Naive B cell (primary cell): ENCODE data around the gene ATAD3B. TPM values are rescaled to one million over a fixed set of nuclear protein-coding genes. Genes with fewer than 3 reads are reported as not detected.
A peak's percentile ranks its signal among the peaks of the same experiment; 100 is the strongest.

ENCODE experiments used
- ATAC-seq, 2 donors: fragments of 150-1000 bp; cut with Tn5 transposase; 2 replicates each; pipeline ENCODE4 v1.10.0; 2021; ENCODE audit warnings: low read depth in 2 of 2, mild to moderate bottlenecking in 2 of 2, moderate library complexity in 2 of 2
- DNase-seq: peaks from one replicate; pipeline ENCODE4 v3.0.0; 2022
- H3K27ac Mint-ChIP-seq, 6 donors: one replicate each; pipeline ENCODE4 v1.8.0; 2020 to 2022; ENCODE audit warnings: mild to moderate bottlenecking in 6 of 6, mixed read lengths in 6 of 6, moderate library complexity in 5 of 6, inconsistent platforms in 2 of 6
- H3K27me3 Mint-ChIP-seq, 3 donors: one replicate each; pipeline ENCODE4 v1.8.0; 2021 to 2022; ENCODE audit warnings: mixed read lengths in 3 of 3, mild to moderate bottlenecking in 1 of 3
- H3K36me3 Mint-ChIP-seq, 2 donors: one replicate each; pipeline ENCODE4 v1.8.0; 2020 to 2022; ENCODE audit warnings: mixed read lengths in 2 of 2, inconsistent platforms in 1 of 2, mild to moderate bottlenecking in 1 of 2
- H3K4me1 Mint-ChIP-seq, 3 donors: one replicate each; pipeline ENCODE4 v1.8.0; 2020 to 2022; ENCODE audit warnings: mixed read lengths in 3 of 3, inconsistent platforms in 1 of 3, mild to moderate bottlenecking in 1 of 3, moderate library complexity in 1 of 3
- H3K4me3 Mint-ChIP-seq, 8 donors: one replicate each; pipeline ENCODE4 v1.8.0; 2020 to 2022; ENCODE audit warnings: mild to moderate bottlenecking in 8 of 8, mixed read lengths in 8 of 8, moderate library complexity in 8 of 8, inconsistent platforms in 2 of 8
- H3K9me3 Mint-ChIP-seq, 7 donors: one replicate each; pipeline ENCODE4 v1.8.0; 2020 to 2022; ENCODE audit warnings: mixed read lengths in 7 of 7, mild to moderate bottlenecking in 5 of 7, inconsistent platforms in 2 of 7, moderate library complexity in 1 of 7
- polyA plus RNA-seq, 6 donors: library from polyadenylated mRNA; unstranded; fragments of 300-500 nt; fragmentation: Illumina TruSeq; gene quantifications; one replicate each; pipeline ENCODE4 v1.2.3, GENCODE V29; 2021; ENCODE audit warnings: low read depth in 6 of 6

Gene ATAD3B
- polyA plus RNA-seq, 6 donors from 2014 or later, result 0.20 to 10.2 (median 2.9) TPM

- H3K4me1 Mint-ChIP-seq, result peaks cover 0 to 5% (median 2%) of the 10 kb centered on the region in 3 donors
- no peak overlapping the region for H3K27ac Mint-ChIP-seq
- ATAC-seq (no peak), DNase-seq (no peak)
- H3K9me3 Mint-ChIP-seq, result peaks cover 0 to 8% (median 5%) of the 10 kb centered on the region in 7 donors
- peaks cover 0 to 4% (median 0%) of the 10 kb centered on the region in 3 donors for H3K27me3 Mint-ChIP-seq
- no peak overlapping the region for H3K4me3 Mint-ChIP-seq
- peaks cover 5 to 7% of the 10 kb centered on the region in 2 donors for H3K36me3 Mint-ChIP-seq
These were observed 63.0 kb downstream of the ATAD3B start for GRCh38 chr1:1534401-1535154.

DNA sequence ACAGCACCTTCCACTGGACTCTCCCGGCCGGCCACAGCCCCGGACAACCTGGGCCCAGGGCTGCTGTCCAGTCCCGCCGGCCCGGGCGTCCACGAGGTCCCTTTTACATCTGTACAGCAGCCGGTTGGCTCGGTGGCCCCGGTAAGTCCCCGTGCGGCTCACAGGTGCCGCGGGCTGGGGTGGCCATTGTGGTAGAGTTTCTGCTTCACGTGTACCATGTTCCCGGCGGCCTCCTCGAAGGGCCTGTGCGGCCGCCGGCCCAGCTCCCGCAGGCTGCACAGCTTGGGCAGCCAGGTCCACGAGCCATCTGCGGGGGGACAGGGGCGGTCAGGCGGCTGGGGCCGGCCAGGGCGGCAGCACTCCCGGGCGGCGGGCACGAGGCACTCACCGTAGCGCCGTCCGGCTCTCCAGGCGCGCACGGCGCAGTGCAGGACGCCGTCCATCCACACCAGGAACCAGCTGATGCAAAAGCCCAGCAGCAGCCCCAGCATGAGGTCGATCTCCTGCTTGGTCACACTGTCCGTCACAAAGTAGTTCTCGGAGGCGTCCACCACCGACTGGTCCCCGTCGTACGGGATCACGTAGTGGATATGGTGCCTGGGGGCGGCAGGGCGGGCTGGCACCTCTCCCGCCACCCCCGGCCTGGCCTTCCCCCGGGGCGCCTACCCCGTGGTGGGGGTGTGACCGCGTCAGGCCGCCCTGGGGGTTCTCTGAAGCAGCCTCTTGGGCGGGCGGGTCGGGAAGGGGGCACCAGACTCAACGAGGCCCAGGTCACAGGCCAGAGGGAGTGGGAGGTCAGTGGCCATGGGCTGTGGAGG lies 63.8 kb downstream of the ATAD3B start:
- ATAC-seq (no peak), DNase-seq (no peak)
- Mint-ChIP-seq H3K9me3 (peaks cover 0 to 8% (median 5%) of the 10 kb centered on the region in 7 donors), H3K36me3 (peaks cover 5 to 7% of the 10 kb centered on the region in 2 donors), H3K27me3 (peaks cover 0 to 4% (median 0%) of the 10 kb centered on the region in 3 donors), H3K4me1 (peaks cover 0 to 6% (median 2%) of the 10 kb centered on the region in 3 donors), H3K27ac (no peak overlapping the region), H3K4me3 (no peak overlapping the region)

DNA sequence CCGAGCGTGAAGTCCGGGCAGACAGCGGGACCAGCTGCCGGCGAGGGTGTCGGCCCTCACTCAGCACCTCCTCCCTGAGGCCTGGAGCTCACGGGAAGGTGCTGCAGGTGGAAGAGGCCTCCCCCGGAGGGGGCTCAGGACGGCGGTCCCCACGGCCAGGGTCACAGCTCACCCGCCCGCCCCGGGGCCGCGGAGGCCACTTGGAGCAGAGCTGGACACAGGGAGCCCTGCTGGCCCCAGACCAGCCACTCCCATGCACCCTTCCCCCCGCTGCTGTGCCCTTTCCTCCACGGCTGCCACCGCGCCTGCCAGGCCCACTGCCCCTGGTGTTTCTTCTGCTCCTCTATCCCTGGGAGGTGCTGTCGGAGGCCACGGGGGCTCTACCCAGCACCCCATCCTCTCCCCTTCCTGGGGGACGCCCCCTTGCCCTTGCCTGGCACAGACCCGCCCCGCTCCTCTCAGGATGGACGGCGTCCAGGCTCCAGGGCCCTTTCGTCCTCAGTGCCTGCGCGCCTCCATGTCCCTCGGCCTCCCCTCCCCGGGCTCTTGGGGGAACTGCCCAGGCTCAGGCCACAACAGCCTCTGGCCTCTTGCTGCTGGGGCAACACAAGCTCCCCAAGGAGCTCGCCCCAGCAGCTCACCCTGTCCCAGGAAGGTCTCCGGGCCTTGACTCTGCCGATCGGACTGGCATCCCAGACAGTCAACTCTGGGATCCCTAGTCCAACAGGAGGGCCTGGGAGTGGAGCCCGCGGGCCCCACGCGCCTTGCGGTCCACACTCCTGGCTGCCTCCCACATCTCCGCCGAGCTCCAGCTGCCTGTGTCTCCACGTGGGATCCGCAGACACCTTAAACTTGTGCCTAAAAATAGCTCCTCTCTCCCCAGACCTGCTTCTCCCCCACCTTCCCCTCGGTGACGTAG lies 64.7 kb downstream of the ATAD3B start:
- peaks cover 5 to 7% of the 10 kb centered on the region in 2 donors for H3K36me3 Mint-ChIP-seq
- H3K27ac Mint-ChIP-seq, result peak overlapping the region in 1 of 6 donors; percentile 38
- peaks cover 0 to 6% (median 3%) of the 10 kb centered on the region in 7 donors for H3K9me3 Mint-ChIP-seq
- no peak overlapping the region for H3K4me3 Mint-ChIP-seq
- H3K27me3 Mint-ChIP-seq, result peaks cover 0 to 4% (median 0%) of the 10 kb centered on the region in 3 donors
- no peak for ATAC-seq
- H3K4me1 Mint-ChIP-seq, result peaks cover 0 to 6% (median 2%) of the 10 kb centered on the region in 3 donors
- DNase-seq, result no peak

GRCh38 chr1:1536938-1537546 lies 65.5 kb downstream of the ATAD3B start:
- no peak overlapping the region for H3K4me3 Mint-ChIP-seq
- H3K9me3 Mint-ChIP-seq, result peaks cover 0 to 3% (median 2%) of the 10 kb centered on the region in 7 donors
- H3K36me3 Mint-ChIP-seq, result peaks cover 2 to 4% of the 10 kb centered on the region in 2 donors
- peaks cover 0 to 6% (median 2%) of the 10 kb centered on the region in 3 donors for H3K4me1 Mint-ChIP-seq
- peaks cover 0 to 4% (median 0%) of the 10 kb centered on the region in 3 donors for H3K27me3 Mint-ChIP-seq
- DNase-seq, result no peak
- peak overlapping the region in 1 of 6 donors; percentile 38 for H3K27ac Mint-ChIP-seq
- no peak for ATAC-seq

DNA sequence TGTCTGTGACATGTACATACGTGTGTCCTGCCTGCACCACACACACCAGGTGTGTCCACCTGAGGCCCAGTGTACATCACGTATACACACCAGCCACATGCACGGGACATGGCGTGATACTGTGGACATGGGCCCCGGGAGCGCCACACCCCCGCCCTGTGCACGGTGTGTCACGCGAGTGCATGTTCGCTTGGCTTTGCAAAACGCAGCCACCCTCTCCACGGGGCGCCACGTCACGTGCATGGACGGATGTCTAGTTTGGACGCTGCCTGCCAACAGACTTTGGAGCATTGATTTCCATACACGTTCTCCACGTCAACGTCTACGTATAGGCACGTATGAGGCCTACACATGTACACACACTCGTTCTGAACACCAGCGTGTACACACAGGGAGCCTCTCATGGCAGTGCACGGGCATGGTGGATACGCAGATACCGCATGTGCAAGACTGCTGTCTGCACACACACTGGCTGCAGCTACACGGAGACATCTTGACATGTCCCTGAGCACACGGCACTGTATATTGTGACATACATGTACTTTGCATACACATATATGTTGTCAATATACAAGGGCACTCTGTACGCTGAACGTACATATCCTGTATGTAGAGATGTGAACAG lies 66.2 kb downstream of the ATAD3B start:
- Mint-ChIP-seq H3K4me3 (peak overlapping the region in 4 of 8 donors; percentile 6 to 73 (median 31)), H3K9me3 (no peaks in the 10 kb centered on the region)
- ATAC-seq, result no peak

GRCh38 chr1:1538334-1538733 lies 66.8 kb downstream of the ATAD3B start:
- ATAC-seq (no peak), DNase-seq (no peak)
- Mint-ChIP-seq H3K27ac (peak overlapping the region in 2 of 6 donors; percentile 15 to 38), H3K9me3 (no peaks in the 10 kb centered on the region), H3K36me3 (no peaks in the 10 kb centered on the region), H3K4me3 (peak overlapping the region in 6 of 8 donors; percentile 50 to 76 (median 62)), H3K4me1 (peaks cover 0 to 6% (median 2%) of the 10 kb centered on the region in 3 donors), H3K27me3 (peaks cover 0 to 4% (median 0%) of the 10 kb centered on the region in 3 donors)

More for the DNA sequence above, 66.2 kb downstream of the ATAD3B start:
- H3K27me3 Mint-ChIP-seq, result peaks cover 0 to 4% (median 0%) of the 10 kb centered on the region in 3 donors
- DNase-seq, result no peak
- H3K36me3 Mint-ChIP-seq, result no peaks in the 10 kb centered on the region
- H3K4me1 Mint-ChIP-seq, result peaks cover 0 to 6% (median 2%) of the 10 kb centered on the region in 3 donors
- no peak overlapping the region for H3K27ac Mint-ChIP-seq

DNA sequence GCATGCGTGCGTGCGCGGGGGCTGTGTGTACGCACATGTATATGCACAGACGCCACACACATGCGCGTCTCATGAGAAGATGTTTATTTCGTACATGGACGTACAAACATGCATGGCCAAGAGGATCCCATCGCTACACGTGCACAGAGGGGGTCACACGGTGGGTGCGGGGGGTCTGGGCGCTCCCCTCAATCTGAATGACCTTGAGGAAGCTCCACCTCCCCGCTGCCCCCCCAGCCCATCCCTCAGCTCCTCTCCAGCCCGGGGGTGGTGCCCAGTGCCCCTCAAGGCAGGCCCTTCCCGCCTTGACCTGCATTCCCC lies 67.4 kb downstream of the ATAD3B start:
- Mint-ChIP-seq H3K36me3 (no peaks in the 10 kb centered on the region), H3K4me3 (peak overlapping the region in 6 of 8 donors; percentile 37 to 76 (median 66)), H3K4me1 (peaks cover 0 to 6% (median 2%) of the 10 kb centered on the region in 3 donors), H3K9me3 (no peaks in the 10 kb centered on the region), H3K27ac (peak overlapping the region in 2 of 6 donors; percentile 15 to 84), H3K27me3 (peaks cover 0 to 4% (median 0%) of the 10 kb centered on the region in 3 donors)
- ATAC-seq, result no peak
- DNase-seq, result no peak

DNA sequence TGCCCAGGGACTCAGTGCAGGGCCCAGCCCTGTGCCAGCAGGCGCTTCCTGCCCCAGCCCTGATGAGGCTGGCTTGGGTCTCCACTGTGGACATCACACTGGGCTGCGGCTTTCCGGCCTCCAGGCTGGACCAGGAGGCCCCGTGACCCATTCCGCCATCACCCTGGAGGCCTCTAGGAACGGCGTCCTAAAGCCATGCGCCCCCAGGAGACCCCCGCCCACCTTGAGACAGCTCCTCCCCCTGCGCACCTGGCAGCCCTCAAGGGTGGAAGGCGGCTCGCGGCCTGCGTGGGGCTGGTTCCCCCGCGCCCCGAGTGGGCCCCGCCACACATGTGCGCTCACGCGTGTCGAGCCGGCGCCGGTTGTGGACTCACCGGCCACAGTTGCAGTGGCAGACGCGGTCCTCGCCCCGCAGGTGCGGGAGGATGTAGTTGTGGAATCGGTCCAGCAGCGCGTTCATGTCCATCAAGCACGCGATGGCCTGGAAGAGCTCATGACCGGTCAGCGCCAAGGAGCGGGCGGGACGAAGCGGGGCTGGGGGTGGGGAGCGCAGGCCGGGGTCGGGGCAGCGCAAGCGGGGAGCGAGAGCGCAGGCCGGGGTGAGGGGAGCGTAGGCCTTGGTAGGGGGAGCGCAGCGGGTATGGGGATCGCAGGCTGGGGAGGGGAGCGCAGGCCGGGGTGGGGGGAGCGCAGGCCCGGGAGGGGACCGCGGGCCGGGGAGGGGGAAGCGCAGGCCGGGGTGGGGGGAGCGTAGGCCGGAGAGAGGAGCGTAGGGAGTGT lies 67.9 kb downstream of the ATAD3B start:
- peaks cover 0 to 4% (median 0%) of the 10 kb centered on the region in 3 donors for H3K27me3 Mint-ChIP-seq
- H3K4me1 Mint-ChIP-seq, result peaks cover 0 to 6% (median 2%) of the 10 kb centered on the region in 3 donors
- no peaks in the 10 kb centered on the region for H3K9me3 Mint-ChIP-seq
- DNase-seq (no peak), ATAC-seq (peak; percentile 26 to 39)
- peak overlapping the region in 7 of 8 donors; percentile 5 to 82 (median 73) for H3K4me3 Mint-ChIP-seq
- no peaks in the 10 kb centered on the region for H3K36me3 Mint-ChIP-seq
- peak overlapping the region in 1 of 6 donors; percentile 54 for H3K27ac Mint-ChIP-seq

GRCh38 chr1:1540090-1540817 lies 68.7 kb downstream of the ATAD3B start, which contains the start of gene TMEM240:
TMEM240 (minus strand) TSS chr1:1540624; CDS start chr1:1540346, 278 bp downstream.
- Mint-ChIP-seq H3K9me3 (no peaks in the 10 kb centered on the region), H3K27ac (peak within 1 kb of the TSS in 2 of 6 donors; percentile 54 to 59), H3K4me1 (peaks cover 0 to 6% (median 2%) of the 10 kb centered on the region in 3 donors), H3K27me3 (peaks cover 0 to 4% (median 0%) of the 10 kb centered on the region in 3 donors), H3K4me3 (peak within 1 kb of the TSS; percentile 29 to 82 (median 70)), H3K36me3 (no peaks in the 10 kb centered on the region)
- DNase-seq (no peak), ATAC-seq (peak; percentile 56 to 66)

DNA sequence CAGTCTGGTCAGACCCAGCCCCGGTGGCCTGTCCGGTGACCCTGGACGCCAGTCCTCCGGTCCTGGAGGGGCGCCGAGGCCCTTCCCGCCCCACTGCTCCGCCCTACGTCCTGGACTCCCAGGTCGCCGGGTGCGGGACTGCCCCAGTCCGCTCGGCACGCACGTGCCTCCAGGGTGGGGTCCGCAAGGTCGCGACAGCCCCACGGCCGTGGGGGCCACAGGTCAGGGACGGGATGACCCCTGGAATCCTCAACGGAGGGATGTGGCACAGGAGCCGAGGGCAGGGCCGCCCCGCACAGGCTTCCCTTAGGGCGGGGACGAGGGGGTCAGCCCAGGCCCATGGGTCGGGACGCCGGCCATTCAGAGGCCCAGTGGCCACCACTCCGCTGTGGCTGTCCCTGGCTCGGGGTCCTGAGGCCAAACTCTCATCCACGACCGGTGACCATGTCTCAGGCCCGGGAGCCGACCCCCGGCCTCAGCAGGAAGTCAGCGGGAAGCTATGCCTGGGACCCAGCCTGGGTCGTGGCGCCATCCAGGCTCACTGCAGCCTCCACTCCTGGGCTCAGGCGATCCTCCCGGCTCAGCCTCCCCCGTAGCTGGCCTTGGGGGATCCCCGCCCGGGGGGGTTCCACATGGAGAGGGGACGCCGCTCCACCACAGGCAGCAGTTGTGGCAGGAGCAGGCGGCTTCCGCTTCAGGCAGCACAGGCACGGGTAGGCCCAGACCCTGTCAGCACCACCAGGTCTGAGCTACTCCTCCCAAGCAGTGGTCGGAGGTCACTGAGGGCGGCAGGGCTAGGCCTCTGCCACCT lies 69.5 kb downstream of the ATAD3B start:
- H3K4me3 Mint-ChIP-seq, result peak overlapping the region; percentile 29 to 73 (median 58)
- peaks cover 0 to 6% (median 2%) of the 10 kb centered on the region in 3 donors for H3K4me1 Mint-ChIP-seq
- ATAC-seq, result no peak
- H3K27ac Mint-ChIP-seq, result peak overlapping the region in 1 of 6 donors; percentile 59
- no peak for DNase-seq
- no peaks in the 10 kb centered on the region for H3K9me3 Mint-ChIP-seq
- H3K27me3 Mint-ChIP-seq, result peaks cover 0 to 4% (median 0%) of the 10 kb centered on the region in 3 donors
- H3K36me3 Mint-ChIP-seq, result no peaks in the 10 kb centered on the region
